Fibroblast of villous mesenchyme (primary cell): Measurements from ENCODE around the gene SLC4A2. TPM values are rescaled to one million over a fixed set of nuclear protein-coding genes. Genes with fewer than 3 reads are reported as not detected.
"Not testable (repeated sequence)": the region's sequence is repeated elsewhere in the genome, so short reads cannot be mapped to it uniquely, and the experiment has no call there.

Experiments
- DNase-seq: peaks from one replicate; pipeline ENCODE4 v3.0.0-alpha.2; 2010; ENCODE audit warnings: low read depth
- H3K4me3 ChIP-seq: 2 replicates; pipeline ENCODE4 v1.5.1; 2011; ENCODE audit warnings: low read depth, mild to moderate bottlenecking, low read length
- total RNA-seq: library from RNA; depleted of rRNA; stranded (reverse); fragments of >200 nt; gene quantifications from 2 replicates; pipeline ENCODE4 v1.2.3, GENCODE V29; 2012
- TF ChIP-seq, protein P1 (sequence below): IDR thresholded peaks from 2 replicates; pipeline ENCODE4 v1.5.1; 2012; ENCODE audit warnings: low read depth, mild to moderate bottlenecking, low read length; ENCODE audit not compliant: insufficient read depth

SLC4A2 gene, protein sequence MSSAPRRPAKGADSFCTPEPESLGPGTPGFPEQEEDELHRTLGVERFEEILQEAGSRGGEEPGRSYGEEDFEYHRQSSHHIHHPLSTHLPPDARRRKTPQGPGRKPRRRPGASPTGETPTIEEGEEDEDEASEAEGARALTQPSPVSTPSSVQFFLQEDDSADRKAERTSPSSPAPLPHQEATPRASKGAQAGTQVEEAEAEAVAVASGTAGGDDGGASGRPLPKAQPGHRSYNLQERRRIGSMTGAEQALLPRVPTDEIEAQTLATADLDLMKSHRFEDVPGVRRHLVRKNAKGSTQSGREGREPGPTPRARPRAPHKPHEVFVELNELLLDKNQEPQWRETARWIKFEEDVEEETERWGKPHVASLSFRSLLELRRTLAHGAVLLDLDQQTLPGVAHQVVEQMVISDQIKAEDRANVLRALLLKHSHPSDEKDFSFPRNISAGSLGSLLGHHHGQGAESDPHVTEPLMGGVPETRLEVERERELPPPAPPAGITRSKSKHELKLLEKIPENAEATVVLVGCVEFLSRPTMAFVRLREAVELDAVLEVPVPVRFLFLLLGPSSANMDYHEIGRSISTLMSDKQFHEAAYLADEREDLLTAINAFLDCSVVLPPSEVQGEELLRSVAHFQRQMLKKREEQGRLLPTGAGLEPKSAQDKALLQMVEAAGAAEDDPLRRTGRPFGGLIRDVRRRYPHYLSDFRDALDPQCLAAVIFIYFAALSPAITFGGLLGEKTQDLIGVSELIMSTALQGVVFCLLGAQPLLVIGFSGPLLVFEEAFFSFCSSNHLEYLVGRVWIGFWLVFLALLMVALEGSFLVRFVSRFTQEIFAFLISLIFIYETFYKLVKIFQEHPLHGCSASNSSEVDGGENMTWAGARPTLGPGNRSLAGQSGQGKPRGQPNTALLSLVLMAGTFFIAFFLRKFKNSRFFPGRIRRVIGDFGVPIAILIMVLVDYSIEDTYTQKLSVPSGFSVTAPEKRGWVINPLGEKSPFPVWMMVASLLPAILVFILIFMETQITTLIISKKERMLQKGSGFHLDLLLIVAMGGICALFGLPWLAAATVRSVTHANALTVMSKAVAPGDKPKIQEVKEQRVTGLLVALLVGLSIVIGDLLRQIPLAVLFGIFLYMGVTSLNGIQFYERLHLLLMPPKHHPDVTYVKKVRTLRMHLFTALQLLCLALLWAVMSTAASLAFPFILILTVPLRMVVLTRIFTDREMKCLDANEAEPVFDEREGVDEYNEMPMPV
- 85.5 and 102 TPM in 2 replicates for total RNA-seq

DNA sequence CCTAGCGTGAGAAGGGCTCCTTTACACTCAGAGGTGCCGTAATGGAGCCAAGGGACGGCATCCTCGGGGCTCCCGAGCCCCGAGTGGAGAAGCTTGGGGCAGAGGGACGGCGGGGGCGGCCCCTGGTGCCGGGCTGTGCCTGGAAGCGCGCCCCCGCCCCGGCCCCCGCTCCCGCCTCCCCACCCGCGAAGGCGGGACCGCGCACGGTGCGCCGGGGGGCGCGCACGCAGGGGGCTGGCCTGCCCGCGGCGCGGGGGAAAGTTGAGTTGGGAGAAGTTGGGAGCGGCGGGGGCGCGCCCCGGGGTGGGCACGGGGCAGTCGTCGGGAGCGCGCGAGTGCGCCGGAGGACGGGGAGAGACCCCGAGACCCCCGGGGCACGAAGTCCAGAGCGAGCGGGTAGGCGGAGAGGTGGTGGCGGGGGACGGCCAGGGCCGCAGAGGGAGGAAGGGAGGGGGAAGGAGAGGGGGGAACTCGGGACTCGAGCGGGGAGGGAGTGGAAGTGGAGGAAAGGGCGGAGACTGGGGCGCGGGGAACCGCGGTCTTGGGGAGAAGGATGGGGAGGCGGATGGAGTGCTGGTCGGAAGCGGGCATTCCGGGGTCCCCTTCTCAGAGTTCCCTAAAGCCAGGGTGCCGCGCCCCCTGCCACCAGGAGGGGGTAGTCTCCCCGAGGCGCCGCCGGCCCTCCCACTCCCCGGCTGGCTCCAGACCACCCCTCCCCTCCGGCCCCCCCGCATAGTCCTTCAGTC lies at the start of gene SLC4A2:
Gene SLC4A2, plus strand, starts transcription at position 223 of the 746 bp plus-strand sequence. CDS start 2,399 bp downstream, outside the sequence.
- TF ChIP-seq, protein P1, sequence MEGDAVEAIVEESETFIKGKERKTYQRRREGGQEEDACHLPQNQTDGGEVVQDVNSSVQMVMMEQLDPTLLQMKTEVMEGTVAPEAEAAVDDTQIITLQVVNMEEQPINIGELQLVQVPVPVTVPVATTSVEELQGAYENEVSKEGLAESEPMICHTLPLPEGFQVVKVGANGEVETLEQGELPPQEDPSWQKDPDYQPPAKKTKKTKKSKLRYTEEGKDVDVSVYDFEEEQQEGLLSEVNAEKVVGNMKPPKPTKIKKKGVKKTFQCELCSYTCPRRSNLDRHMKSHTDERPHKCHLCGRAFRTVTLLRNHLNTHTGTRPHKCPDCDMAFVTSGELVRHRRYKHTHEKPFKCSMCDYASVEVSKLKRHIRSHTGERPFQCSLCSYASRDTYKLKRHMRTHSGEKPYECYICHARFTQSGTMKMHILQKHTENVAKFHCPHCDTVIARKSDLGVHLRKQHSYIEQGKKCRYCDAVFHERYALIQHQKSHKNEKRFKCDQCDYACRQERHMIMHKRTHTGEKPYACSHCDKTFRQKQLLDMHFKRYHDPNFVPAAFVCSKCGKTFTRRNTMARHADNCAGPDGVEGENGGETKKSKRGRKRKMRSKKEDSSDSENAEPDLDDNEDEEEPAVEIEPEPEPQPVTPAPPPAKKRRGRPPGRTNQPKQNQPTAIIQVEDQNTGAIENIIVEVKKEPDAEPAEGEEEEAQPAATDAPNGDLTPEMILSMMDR: peak; percentile 54
- peak within 1 kb of the TSS; percentile 88 for H3K4me3 ChIP-seq
- DNase-seq: peak; percentile 72

DNA sequence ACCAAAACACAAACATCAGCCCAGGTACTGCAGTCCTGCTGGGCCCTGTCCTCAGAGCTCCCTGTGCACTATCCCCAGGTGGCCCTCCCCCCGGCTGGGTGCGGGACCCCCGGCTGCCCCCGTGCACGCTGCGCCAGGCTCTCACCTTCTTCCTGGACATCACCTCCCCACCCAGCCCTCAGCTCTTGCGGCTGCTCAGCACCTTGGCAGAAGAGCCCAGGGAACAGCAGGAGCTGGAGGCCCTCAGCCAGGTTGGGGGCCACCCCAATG lies 49.4 kb upstream of the SLC4A2 start:
- TF ChIP-seq, protein P1: no peak
- DNase-seq: no peak
- peak overlapping the region; percentile 47 for H3K4me3 ChIP-seq

DNA sequence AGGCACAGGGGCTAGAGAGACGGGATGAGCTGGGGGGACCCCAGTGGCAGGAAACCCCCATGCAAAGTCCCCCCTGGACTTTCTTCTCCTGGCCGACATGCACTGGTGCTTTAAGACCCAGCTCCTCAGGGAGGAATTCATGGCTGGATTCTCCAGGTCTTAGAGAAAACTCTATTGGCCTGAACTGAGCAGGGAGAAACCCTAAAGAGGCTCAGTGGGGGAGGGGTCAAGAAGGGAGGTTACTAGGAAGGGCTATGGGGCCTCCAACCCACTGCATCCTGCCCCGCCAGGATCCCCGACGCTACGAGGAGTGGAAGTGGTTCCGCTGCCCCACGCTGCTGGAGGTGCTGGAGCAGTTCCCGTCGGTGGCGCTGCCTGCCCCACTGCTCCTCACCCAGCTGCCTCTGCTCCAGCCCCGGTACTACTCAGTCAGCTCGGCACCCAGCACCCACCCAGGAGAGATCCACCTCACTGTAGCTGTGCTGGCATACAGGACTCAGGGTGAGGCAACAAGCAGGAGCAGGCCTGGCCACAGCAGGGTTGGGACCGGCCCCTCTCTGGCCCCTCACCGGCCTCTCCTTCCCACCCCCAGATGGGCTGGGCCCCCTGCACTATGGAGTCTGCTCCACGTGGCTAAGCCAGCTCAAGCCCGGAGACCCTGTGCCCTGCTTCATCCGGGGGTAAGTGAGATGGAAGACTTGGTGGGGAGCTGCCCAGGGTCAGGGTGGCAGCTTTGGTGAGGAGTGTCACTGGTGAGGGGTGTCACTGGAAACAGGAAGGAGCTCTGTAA lies 48.9 kb upstream of the SLC4A2 start:
- DNase-seq: peak; percentile 62

DNA sequence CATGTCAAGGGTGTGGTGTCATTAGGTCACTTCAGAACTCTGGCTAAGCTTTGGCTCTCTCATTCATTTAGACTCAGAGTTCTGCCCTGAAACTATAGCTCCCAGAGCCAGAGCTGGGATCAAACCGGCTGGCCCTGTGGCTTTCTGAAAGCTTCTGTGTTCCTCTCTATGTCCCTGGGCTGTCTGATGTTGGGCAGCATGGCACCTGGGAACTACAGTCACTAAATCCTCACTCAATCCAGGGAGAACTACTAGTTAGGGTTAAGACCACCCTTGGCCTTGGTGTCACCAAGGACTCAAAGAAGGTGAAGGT lies 48.3 kb upstream of the SLC4A2 start:
- TF ChIP-seq, protein P1: no peak
- H3K4me3 ChIP-seq: peak overlapping the region; percentile 47
- DNase-seq: no peak

More for the DNA sequence above, 48.9 kb upstream of the SLC4A2 start:
- peak overlapping the region; percentile 47 for H3K4me3 ChIP-seq
- TF ChIP-seq, protein P1: no peak

DNA sequence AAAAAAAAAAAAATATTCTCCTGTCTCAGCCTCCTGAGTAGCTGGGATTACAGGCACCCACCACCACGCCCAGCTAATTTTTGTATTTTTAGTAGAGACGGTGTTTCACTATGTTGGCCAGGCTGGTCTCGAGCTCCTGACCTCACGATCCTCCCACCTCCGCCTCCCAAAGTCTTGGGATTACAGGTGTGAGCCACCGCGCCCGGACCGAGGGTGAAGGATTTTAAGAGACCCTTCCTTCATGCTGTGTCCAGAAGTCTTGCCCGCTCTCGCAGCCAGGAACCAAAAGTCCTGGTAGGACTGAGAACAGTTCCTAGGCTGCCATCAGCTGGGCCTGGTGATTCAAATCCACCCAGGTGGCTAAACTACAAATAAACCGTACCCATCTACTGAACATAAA lies 47.8 kb upstream of the SLC4A2 start:
- DNase-seq, H3K4me3 ChIP-seq: not testable (repeated sequence)

DNA sequence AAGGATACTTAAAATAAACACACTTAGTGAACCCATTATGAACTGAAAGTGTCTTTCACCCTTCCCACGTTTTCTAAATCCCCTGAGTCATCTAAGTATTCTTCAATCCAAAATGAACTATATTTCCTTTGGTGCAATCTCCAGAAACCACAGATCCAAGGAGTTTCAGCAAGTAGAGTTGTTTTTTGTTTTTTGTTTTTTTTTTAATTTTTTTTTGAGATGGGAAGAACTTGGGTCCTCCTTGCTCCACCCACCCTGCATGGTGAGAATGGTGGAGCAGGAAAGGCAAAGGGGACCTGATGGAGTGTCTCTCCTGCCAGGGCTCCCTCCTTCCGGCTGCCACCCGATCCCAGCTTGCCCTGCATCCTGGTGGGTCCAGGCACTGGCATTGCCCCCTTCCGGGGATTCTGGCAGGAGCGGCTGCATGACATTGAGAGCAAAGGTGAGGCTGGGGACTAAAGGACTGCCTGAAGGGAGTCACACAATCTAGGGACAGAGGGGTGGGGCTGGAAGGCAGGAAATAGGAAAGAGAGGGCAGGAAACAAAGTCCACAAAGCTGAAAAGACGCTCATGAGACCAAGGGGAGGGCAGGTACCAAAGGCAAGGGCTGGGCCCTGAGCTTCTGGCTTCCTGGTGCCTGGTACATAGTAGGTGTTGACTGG lies 47.2 kb upstream of the SLC4A2 start:
- TF ChIP-seq, protein P1: no peak
- peak; percentile 69 for DNase-seq
- no peak overlapping the region for H3K4me3 ChIP-seq
